GM10847 (cell line): Measurements from ENCODE around the gene CSNK1D.

Experiments
- POLR2A ChIP-seq: IDR thresholded peaks from 2 replicates; pipeline ENCODE4 v1.6.1; 2011; ENCODE audit not compliant: insufficient read length; ENCODE audit errors: extremely low read depth

The CSNK1D gene

DNA sequence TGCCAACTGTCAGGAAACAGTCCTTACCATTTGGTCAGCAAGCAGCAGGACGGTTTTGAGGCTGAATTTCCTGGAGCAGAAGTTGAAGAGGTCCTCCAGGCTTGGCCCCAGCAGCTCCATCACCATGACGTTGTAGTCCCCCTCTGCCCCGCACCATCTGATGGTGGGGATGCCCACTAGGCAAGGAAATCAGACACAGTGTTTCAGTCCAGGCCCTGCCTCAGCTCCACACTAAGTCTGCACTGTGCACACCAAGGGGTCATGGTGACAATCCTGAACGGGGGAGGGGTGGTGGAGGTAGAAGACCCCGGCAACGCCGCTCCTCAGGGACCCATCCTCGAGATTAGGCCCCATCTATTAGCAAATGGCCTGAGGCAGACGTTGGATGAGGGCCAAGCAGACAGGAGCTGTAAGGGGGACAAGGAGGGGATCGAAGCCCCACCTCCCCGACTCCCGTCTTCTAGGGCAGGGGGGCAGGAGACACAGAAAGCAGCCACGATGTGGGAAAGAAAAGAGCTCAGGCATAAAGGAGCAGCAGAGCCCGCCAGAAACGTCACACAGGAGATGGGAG lies 18.0 kb downstream of the CSNK1D start:
- TF ChIP-seq POLR2A: no peak

DNA sequence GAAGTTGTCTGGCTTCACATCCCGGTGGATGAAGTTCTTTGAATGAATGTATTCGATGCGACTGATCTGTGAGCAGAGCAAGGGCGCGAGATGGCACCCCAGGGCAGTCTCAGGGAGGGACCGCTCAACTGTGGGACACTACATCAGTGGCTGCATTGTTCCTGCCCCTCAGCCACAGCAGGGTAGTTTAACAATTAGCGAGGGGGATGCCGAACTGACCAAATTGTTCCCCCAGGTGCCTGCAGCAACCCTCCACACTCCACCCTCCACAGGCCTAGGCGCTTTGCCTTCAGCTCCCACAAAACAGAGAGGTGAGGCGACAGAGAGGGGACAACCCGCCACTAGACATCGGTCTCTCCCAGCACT lies 20.3 kb downstream of the CSNK1D start:
- TF ChIP-seq POLR2A: no peak

DNA sequence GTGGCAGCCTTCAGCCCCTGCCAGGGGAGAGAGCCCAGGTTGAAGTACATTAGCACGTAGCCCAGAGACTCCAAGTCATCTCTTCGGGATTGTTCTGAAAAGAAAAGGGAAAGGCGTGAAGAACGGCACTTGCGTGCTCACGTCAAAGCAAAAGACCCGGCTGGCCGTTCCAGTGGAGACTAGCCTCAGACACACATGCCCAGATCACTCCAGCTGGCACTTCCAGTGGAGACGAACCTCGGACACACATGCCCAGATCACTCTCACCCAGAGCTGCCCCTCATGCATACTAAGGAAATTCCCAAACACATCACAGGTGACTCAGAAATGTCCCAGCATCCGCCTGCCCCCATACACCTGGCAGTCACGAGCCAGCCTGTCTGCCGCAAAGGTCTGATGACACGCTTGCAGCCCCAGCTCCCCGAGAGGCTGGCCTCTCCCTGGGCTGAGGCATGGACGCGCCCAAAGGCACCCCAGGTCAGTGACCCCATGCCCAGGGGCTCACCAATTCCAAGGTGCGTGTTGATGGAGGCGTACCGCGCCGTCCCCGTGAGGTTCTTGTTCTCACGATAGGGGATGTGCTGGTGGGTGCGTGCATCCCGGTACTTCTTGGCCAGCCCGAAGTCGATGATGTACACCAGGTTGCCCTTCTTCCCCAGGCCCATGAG lies 20.9 kb downstream of the CSNK1D start:
- no peak for TF ChIP-seq POLR2A

DNA sequence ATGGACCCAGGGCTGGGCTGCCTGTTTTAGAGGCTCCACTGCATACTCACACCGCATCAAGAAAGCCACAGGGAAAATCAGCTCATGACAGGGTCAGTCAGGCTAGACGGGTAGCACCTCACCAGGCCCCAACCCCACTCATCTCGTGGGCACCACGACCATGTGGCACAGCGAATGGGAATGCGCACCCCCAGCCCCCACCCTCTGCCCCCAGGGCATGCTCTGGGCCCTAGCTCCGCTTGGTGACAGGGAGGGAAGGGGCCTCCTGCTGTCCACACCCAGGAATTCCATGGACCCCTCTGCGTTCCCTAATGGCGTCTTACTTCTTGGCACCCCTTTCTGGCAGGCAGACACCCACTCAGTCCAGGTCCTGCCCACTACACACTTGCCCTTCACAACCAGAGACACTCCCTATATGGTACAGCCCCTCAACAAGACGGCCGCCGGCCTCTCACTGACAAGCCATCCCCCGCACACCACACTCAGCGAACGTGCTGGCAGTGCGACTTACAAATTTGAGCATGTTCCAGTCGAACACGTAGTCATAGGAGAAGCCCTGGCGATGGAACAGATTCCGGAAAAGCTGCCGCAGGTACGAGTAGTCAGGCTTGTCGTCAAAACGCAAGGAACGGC lies 22.5 kb downstream of the CSNK1D start:
- no peak for TF ChIP-seq POLR2A

DNA sequence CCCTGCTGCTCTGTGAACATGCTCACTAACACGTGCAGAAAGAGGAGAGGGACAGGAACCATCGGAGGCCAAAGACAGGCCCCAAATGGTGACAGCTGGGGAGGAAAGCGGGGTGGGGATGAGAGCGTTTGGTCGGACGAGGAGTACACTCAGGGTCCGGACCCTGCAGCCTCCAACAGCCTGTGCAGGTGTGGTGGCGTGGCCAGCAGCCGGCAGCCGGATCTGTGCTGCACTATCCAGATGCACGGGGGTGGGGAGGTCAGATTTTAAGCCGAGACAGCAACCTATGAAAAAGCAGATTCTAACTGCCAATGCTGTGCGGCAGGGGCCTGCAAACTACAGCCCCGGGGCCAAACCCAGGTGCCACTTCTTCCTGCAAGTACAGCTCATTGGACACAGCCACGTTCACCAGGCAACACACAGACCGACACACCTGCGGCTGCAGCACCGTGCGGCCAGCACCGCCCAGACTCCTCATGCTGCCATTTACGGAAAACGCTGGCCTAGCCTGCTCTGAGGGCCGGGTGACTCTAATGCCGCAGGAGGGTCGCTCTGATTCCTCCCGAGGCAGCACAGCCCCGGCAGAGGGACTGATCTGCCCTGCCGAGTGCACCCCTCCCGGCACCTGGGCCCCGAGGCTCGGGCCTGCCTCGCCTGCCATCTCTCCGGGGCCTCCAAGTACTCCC lies 23.5 kb downstream of the CSNK1D start:
- no peak for TF ChIP-seq POLR2A

DNA sequence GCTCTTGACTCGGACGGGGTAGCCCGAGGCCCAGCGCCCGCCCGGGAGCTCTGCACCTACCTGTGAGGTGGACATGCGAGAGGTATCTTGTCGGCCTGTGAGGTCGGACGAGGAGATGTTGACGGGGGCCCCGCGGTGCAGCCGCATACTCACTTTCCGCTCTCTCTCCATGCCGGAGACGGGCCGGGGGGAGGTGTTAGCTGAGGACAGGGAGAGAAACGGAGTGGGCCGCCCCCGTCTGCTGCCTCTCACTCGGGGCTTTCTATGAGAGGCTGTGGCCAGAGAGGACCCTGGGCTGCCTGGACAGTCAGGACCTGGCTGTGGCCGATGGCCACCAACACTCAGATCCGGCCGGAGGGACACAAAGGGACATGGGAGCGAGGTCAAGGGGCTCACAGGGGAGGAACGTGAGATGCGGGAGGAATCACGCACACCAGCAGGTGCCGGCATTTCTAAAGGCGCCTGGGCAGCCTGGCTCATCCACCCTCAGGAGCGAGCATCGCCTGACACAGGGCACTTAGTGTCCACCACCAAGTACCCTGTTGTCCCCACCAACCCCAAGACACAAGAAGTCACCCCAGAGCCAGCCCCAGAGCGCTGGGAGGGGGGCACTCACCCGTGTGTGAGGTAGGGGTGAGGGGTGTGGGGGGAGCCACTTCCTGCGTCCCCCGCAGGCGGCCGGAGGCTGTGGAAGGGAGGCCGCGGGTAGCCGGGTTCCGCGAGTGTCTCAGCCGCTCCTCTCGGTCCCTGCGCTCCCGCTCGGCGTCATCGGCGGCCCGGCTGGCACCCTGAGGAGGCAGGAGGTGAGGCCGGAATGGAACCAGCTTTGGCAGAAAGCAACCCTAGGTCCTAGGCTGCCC lies 24.5 kb downstream of the CSNK1D start:
- TF ChIP-seq POLR2A: no peak

DNA sequence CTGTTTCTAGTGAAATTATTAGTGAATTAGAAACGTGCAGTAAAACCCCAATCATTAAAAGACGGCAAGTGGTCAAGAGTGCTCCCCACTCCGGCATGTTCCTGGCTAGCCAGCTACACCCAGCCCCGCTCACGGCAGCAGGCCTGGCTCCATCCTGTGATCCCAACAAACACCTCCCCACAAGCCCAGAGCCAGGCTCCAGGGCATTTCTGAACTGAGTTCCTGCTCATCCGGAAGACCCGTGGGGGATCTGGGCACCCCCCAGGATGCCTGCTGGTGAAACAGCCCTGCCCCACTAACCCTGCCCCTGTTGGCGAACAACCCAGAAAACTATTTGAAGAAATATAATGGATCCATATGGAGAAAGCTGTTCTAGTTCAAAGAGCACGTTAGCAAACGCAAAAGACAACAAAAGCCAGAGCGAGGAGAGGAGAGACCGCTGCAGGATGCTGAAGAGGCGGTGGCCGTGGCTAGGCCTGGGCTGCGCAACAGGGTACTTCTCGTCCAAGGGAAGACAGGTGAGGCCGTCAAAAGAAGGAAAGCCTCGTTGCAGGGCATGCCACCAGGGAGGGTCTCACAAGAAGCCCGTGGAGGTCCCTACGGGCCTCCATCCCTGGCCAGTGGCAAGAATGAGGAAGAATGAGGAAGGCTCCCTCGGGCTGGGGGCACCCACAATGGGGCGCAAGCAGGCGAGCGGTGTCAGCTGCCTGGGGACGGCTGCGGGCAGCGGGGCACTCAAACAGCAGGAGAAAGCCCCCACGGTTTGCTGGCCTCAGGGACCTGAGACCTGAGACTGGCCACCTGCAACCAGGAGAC lies 25.4 kb downstream of the CSNK1D start:
- no peak for TF ChIP-seq POLR2A

DNA sequence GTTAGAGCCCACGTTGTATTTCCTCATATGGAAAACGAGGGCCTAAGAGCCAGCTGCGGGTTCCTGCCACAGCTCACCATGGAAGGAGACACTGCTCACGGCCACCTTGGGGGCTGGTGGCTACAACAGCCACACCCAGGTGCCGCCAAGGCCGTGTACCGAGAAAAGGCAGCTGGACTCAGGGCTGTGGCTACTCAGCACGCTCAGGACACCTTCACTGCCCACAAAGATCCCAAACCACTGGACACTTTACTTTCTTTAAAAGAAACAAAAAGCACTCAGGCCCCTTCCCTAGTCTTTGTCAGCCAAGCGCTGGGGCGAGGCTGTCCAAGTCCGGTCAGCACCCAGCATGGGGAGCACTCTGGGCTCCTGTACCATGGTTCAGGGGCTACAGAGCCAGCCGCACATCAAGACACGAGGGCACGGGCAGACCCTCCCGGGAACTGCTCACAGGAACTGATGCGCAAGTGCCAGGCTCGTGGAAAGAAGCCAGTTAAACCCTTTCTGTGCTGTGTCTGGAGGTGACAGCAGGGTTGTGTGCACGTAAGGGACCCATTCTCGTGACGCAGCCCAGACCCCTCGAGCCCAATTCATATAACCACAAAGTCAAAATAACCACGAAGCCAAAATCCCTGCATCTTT lies 26.2 kb downstream of the CSNK1D start:
- TF ChIP-seq POLR2A: no peak

DNA sequence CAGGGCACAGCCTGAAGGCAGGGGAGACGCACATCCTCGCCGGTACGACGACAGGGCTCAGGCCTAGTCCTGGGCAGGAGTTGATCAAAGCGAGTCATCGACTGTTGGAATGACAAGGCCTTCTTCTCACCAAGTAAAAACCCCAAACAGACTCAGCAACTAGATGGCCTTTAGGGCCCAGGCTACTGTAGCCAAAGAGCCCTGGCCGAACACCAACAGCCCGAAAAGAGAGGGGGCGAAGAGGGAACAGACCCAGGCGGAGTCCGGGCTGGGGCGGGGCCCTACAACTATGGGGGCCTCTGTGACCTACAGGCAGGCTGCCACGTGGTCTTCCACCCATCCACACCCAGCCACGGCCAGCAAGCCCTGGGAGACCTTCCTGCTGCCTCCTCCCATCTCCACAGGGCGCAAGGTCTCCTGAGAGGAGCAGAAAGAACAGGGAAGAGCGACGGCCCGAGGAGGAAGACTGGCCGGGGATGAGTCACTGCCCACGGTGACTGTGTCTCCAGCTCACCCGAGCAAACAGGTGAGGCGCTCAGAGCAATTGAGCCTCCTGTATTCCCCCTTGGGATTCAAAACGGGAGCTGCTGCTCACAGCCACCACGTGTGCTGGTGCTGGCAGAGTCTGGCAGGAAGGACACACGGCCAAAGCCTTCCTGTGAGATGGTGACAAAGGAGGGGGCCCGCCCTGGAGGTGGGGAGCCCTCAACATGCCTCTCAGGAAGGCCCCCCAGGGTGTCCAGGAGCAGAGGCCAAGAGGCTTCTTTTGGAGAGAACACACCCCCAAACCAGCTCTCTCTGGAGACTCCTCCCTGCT lies 26.9 kb downstream of the CSNK1D start:
- TF ChIP-seq POLR2A: no peak

DNA sequence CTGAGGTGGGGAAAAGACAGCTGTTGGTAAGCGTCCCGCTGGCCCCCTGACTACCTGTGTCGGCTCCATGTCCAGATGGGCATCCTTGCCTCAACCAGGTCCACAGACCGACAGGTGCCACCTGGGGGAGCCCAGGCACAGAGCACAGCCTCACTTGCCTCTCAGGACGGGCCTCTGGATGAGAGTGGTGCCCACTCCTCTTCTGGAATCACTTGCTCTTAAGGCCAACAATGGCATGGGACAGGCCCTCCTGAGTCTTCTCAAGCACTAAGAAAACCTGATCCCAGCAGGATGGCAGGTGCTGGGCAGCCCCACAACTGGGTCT lies 27.5 kb downstream of the CSNK1D start:
- TF ChIP-seq POLR2A: no peak

DNA sequence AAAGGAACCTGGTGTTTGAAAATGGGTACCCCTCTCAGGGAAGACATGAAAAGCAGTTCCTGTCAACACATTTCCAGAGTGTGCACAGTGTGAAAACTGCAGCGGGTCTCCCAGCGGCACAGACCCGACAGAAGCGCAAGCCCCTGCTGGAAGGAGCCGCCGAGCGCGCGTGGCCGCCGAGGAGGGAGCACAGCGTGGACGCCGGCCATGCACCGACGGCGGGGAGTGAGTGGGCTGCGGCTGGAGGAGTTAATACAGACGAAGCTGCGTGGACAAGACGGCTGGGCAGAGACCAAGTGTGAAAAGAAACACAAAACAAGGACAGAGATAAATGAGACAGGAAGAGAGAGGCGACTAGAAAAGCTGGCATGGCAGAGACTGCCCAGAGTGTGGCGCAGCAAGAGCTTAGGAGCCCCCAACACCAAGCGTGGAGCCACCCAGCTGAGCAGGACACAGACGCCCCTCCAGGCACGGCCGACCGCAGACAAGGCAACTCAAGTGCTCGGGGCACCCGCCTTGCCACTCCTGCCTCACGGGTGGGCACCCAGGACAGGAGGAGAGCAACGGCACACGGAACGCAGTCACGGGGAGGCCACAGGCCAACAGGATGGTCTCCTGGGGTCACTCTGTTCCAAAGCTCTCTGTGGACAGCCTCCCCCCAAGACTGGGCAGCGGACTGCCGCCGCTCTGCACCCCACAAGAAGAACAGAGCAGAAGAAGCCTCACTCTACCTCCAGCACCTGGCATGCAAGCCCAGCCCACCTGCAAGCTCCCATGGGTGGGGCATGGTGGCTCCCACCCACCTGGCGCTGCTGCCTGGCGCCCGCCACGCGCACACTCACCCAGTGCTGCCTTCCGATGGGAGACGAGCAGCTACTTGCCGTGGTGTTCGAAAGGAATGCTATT lies 28.1 kb downstream of the CSNK1D start:
- TF ChIP-seq POLR2A: no peak

DNA sequence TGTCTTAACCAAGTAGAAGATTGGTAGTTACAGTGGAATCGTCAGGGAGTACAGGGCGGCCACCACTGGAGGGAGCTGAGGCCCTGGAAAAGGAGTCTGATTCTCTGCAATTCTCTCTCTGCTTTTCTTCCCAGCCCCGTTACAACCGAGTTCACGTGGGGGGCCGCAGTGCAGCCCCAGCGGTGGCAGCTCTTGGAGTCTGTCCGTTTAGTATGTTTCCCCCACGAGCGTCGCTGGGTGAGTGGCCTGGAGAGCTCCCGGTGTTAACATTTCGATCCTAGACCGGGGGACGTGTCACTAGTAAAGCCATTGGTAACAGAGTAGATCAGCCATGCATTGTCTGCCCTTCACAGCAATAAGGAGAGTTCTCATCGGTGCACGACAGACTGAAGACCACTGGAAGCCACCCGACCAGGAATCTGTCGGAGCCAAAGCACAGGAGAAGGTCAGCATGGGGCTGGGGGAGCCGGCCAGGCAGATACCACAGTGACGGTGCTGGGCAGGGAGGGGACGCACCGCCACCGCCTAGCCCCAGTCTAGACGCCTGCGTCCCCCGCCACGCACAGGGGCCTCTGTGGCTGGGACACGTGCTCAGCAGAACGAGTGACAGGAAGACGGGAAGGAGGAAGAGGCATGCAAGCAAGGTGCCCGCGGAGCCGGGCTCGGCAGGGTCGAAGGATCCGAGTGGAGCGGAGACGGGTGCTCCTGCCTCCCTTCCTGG lies 28.9 kb downstream of the CSNK1D start:
- no peak for TF ChIP-seq POLR2A
